Right ventricle myocardium inferior (tissue), 1 donor: ENCODE measurements around the gene DHRS1. TPM values are rescaled to one million over a fixed set of nuclear protein-coding genes. Genes with fewer than 3 reads are reported as not detected.

ENCODE experiments used
- total RNA-seq: library from RNA; stranded (reverse); fragmentation: NEBNext Ultra II Directional; extraction: Animal tissue kit (Norgen Biotek cat#: 25700); gene quantifications from one replicate; pipeline ENCODE4 v1.2.1, GENCODE V29; 2021
- donor health status: DM: no; HTN: yes; CAD: no; lungs with severe emphysema.

Gene DHRS1
- total RNA-seq, 1 donor from 2014 or later, result 8.3 TPM

Other genes with a start within 250 kb of the DHRS1 start
- gene CARMIL3, start 247.8 kb downstream of the DHRS1 start, total RNA-seq, result 0.08 TPM
- gene CPNE6, start 228.2 kb downstream of the DHRS1 start, total RNA-seq, result not detected
- gene PCK2, start 205.5 kb downstream of the DHRS1 start, total RNA-seq, result 4.3 TPM
- 84.7 TPM for gene DCAF11, start 185.0 kb downstream of the DHRS1 start, total RNA-seq
- gene NRL, start 184.8 kb downstream of the DHRS1 start, total RNA-seq, result 1.8 TPM
- 129 TPM for gene FITM1, start 169.1 kb downstream of the DHRS1 start, total RNA-seq
- gene PSME1, start 163.6 kb downstream of the DHRS1 start, total RNA-seq, result 140 TPM
- gene EMC9, start 158.2 kb downstream of the DHRS1 start, total RNA-seq, result 14.6 TPM
- gene PSME2, start 153.2 kb downstream of the DHRS1 start, total RNA-seq, result 109 TPM
- gene RNF31, start 152.3 kb downstream of the DHRS1 start, total RNA-seq, result 33.4 TPM
- gene IRF9, start 138.5 kb downstream of the DHRS1 start, total RNA-seq, result 30.5 TPM
- 2.4 TPM for gene REC8, start 127.7 kb downstream of the DHRS1 start, total RNA-seq
- 10.5 TPM for gene IPO4, start 111.0 kb downstream of the DHRS1 start, total RNA-seq
- 23.2 TPM for gene TM9SF1, start 104.3 kb downstream of the DHRS1 start, total RNA-seq
- 0.43 TPM for gene TSSK4, start 94.1 kb downstream of the DHRS1 start, total RNA-seq
- 28.5 TPM for gene CHMP4A, start 86.3 kb downstream of the DHRS1 start, total RNA-seq
- gene MDP1, start 83.7 kb downstream of the DHRS1 start, total RNA-seq, result 17.0 TPM
- 218 TPM for gene NEDD8, start 67.4 kb downstream of the DHRS1 start, total RNA-seq
- gene GMPR2, start 66.9 kb downstream of the DHRS1 start, total RNA-seq, result 29.1 TPM
- 33.0 TPM for gene TINF2, start 57.2 kb downstream of the DHRS1 start, total RNA-seq
- 1.1 TPM for gene TGM1, start 36.6 kb downstream of the DHRS1 start, total RNA-seq
- 21.5 TPM for gene RABGGTA, start 28.2 kb downstream of the DHRS1 start, total RNA-seq
- 23.0 TPM for gene NOP9, start 70 bp upstream of the DHRS1 start, total RNA-seq
- gene CIDEB, start 8.2 kb upstream of the DHRS1 start, total RNA-seq, result 4.3 TPM
- 0.57 TPM for gene LTB4R2, start 10.4 kb upstream of the DHRS1 start, total RNA-seq
- gene LTB4R, start 11.7 kb upstream of the DHRS1 start, total RNA-seq, result 2.1 TPM
- 27.3 TPM for gene ADCY4, start 35.3 kb upstream of the DHRS1 start, total RNA-seq
- gene RIPK3, start 40.2 kb upstream of the DHRS1 start, total RNA-seq, result 4.2 TPM
- 28.4 TPM for gene NFATC4, start 68.4 kb upstream of the DHRS1 start, total RNA-seq
- gene NYNRIN, start 99.2 kb upstream of the DHRS1 start, total RNA-seq, result 9.5 TPM
- 1.1 TPM for gene CBLN3, start 129.9 kb upstream of the DHRS1 start, total RNA-seq
- gene KHNYN, start 130.2 kb upstream of the DHRS1 start, total RNA-seq, result 23.3 TPM
- gene SDR39U1, start 143.0 kb upstream of the DHRS1 start, total RNA-seq, result 76.6 TPM
- 1.3 TPM for gene CMA1, start 208.5 kb upstream of the DHRS1 start, total RNA-seq